ENCODE data around the gene PAMR1.

DNA sequence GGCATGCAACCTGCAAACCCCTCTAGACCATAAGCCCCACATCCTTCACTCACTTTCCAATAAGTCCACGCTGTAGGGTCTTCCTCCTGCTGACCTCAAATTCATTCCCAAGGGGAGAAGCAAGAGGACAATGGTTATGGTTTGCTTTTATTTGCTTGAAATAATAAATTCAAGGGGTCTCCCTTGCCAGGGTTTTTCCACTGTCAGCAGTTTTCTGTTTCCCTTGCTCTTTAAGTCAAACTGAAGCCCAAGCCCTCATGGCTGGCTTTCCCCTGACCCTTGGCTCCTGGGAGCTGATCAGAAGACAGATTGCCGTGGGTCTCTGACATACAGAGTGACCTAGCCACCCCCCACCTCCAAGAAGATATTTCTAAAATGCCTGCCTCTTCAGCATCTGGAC is 109.9 kb downstream of the PAMR1 start:
- TF ChIP-seq, protein P1, sequence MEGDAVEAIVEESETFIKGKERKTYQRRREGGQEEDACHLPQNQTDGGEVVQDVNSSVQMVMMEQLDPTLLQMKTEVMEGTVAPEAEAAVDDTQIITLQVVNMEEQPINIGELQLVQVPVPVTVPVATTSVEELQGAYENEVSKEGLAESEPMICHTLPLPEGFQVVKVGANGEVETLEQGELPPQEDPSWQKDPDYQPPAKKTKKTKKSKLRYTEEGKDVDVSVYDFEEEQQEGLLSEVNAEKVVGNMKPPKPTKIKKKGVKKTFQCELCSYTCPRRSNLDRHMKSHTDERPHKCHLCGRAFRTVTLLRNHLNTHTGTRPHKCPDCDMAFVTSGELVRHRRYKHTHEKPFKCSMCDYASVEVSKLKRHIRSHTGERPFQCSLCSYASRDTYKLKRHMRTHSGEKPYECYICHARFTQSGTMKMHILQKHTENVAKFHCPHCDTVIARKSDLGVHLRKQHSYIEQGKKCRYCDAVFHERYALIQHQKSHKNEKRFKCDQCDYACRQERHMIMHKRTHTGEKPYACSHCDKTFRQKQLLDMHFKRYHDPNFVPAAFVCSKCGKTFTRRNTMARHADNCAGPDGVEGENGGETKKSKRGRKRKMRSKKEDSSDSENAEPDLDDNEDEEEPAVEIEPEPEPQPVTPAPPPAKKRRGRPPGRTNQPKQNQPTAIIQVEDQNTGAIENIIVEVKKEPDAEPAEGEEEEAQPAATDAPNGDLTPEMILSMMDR (IDR thresholded peaks at IDR 0.05) = no peak
- TF ChIP-seq POLR2AphosphoS5 (IDR thresholded peaks at IDR 0.05) (no peak), POLR2A (IDR thresholded peaks at IDR 0.05) (no peak), EP300 (IDR thresholded peaks at IDR 0.05) (no peak)

Data from gastroesophageal sphincter (tissue), 3 donors.